ENCODE data around the gene LENEP. TPM values are rescaled to one million over a fixed set of nuclear protein-coding genes. Genes with fewer than 3 reads are reported as not detected.

Gene LENEP
- total RNA-seq, 1 donor from 2014 or later = not detected

DNA sequence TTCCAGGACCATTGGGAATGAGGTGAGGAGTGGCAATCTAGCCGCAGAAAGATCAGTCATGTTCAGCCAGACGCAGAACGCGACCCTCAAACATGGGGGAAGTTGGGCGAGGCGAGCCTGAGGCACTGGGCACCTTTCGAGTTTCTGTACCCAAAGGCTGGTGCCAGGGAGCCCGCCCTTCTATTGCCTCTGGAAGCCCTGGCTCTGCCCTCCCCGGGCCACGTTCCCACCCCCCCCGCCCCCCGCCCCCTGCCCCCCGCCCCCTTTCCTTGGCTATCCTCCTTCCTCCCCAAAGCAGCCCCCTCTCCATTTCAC, 7.0 kb downstream of the LENEP start:
- H3K9me3 ChIP-seq = no peaks in the 10 kb centered on the region
- intact Hi-C loops (cut with DNase I) = loop anchor here (2.0 to 5.0 kb wide), 4 partner anchors 16 to 673 kb away; partner anchors contain the start of genes ADAM15 and ATP8B2
- H3K36me3 ChIP-seq = no peaks in the 10 kb centered on the region
- no peaks in the 10 kb centered on the region for H3K27me3 ChIP-seq
- H3K4me3 ChIP-seq = peak overlapping the region; percentile 84 to 85
- no peak for DNase-seq (ENCODE audit: extremely low spot score in 2 of 2)
- peak overlapping the region; percentile 99 for H3K27ac ChIP-seq
- peaks cover 44% of the 10 kb centered on the region for H3K4me1 ChIP-seq
- TF ChIP-seq POLR2AphosphoS5 (IDR thresholded peaks at IDR 0.05; ENCODE audit: insufficient read depth in 1 of 2, low read depth in 1 of 2) = no peak
- no peak for TF ChIP-seq POLR2A (IDR thresholded peaks at IDR 0.05)
- TF ChIP-seq, protein P1, sequence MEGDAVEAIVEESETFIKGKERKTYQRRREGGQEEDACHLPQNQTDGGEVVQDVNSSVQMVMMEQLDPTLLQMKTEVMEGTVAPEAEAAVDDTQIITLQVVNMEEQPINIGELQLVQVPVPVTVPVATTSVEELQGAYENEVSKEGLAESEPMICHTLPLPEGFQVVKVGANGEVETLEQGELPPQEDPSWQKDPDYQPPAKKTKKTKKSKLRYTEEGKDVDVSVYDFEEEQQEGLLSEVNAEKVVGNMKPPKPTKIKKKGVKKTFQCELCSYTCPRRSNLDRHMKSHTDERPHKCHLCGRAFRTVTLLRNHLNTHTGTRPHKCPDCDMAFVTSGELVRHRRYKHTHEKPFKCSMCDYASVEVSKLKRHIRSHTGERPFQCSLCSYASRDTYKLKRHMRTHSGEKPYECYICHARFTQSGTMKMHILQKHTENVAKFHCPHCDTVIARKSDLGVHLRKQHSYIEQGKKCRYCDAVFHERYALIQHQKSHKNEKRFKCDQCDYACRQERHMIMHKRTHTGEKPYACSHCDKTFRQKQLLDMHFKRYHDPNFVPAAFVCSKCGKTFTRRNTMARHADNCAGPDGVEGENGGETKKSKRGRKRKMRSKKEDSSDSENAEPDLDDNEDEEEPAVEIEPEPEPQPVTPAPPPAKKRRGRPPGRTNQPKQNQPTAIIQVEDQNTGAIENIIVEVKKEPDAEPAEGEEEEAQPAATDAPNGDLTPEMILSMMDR (IDR thresholded peaks at IDR 0.05) = no peak

DNA sequence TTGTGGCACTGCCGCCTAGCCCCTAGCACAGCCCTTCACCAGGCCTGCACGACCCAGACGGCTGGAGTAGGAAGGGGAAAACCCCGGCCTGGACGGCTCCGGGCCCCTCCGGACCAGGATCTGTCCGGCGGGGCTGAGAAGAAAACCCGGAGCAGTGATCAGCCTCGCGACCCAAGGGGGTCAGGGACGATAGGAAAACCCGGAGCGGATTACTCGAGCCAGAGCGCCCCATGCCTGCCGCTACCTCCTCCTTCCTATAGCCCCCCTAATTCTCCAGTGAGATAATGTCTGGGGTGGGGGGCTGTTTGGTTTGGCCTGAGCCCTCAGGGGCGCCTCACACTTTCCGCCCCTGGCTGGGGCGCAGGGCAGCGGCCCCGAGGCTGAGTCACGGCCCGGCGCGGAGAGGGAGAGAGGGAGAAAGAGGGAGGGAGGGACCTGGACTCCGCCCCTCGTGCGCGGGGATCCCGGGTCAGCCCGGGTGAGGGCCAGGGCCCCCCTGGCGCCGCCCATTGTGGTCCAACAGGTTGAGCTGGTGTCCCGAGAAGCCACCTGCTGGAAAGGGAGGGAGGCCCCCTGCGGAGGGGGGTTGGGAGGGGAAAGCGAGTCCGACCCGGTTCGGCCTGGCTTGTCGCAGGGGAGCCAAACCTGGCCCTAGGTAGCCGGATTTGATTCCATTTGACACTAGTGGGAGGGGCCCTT, 7.5 kb downstream of the LENEP start:
- Histone ChIP-seq H3K9me3 (no peaks in the 10 kb centered on the region), H3K4me1 (peaks cover 49% of the 10 kb centered on the region), H3K27ac (peak overlapping the region; percentile 99), H3K4me3 (peak overlapping the region; percentile 84 to 85), H3K36me3 (no peaks in the 10 kb centered on the region), H3K27me3 (no peaks in the 10 kb centered on the region)
- intact Hi-C loops (cut with DNase I) = loop anchor here (2.0 to 5.0 kb wide), 4 partner anchors 16 to 674 kb away; partner anchors contain the start of genes ADAM15 and ATP8B2
- TF ChIP-seq, protein P1 (IDR thresholded peaks at IDR 0.05) = peak in 2 of 3 experiments; percentile 3 to 56
- TF ChIP-seq POLR2A (IDR thresholded peaks at IDR 0.05) (peak in 1 of 2 donors; percentile 80), POLR2AphosphoS5 (IDR thresholded peaks at IDR 0.05; ENCODE audit: insufficient read depth in 1 of 2, low read depth in 1 of 2) (peak; percentile 88 to 97)
- peak in 1 of 2 donors; percentile 97 for DNase-seq (ENCODE audit: extremely low spot score in 2 of 2)

DNA sequence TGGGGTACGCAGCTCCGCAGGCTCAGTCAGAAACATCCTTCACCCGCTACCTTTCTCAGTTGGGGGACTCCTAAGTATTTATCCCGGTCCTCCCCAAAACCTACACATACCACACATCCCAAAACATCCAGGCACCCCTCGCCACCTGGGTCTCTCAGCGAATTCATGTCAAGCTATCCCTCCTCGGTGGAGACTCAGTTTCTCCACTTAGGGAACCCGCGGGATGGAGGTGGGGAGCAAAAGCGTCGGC, 8.0 kb downstream of the LENEP start:
- Histone ChIP-seq H3K36me3 (no peaks in the 10 kb centered on the region), H3K4me3 (peak overlapping the region; percentile 84 to 85), H3K27me3 (no peaks in the 10 kb centered on the region), H3K4me1 (peaks cover 53% of the 10 kb centered on the region), H3K9me3 (no peaks in the 10 kb centered on the region), H3K27ac (peak overlapping the region; percentile 99)
- intact Hi-C loops (cut with DNase I) = loop anchor here (2.0 to 5.0 kb wide), 4 partner anchors 15 to 674 kb away; partner anchors contain the start of genes ADAM15 and ATP8B2
- no peak for TF ChIP-seq POLR2AphosphoS5 (IDR thresholded peaks at IDR 0.05; ENCODE audit: insufficient read depth in 1 of 2, low read depth in 1 of 2)
- TF ChIP-seq, protein P1 (IDR thresholded peaks at IDR 0.05) = no peak
- no peak for TF ChIP-seq POLR2A (IDR thresholded peaks at IDR 0.05)
- DNase-seq (ENCODE audit: extremely low spot score in 2 of 2) = no peak

DNA sequence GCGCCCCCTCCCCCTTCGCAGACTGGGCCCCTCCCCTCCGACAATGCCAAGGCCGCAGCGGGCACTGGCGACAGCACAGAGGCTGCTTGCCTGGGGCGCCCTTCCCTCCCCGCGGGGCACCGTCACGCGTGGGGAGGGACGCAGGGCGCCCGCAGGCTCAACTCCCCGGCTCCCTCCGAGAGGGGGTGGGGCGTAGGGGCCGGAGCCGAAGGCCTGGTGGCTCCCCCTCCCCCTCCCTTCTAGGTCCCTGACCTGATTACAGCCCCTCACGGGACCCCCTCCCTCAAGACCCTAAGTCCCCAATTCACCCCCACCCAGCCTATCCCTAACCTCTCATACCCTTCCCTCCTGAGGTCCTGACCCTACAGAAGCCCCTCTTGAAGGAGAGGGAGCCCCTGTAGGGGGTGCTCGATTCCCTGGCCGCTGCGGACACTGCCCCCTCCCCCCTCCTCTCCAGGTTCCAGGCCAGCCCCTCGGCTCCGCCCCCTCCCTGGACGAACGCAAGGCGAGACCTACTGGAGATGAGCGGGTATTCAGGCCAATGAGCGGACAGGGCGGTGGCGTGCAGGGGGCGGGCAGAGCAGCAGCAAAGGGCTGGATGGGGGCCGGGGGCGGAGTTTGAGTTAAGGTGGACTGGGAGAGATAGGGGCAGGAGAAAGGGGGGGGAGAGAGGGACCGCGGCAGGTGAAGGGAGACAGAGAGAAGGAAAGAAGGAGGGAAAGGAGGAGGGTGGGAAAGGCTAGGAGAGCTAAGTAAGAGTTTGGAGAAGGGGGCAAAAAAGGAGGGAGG, 8.5 kb downstream of the LENEP start:
- H3K4me3 ChIP-seq = peak overlapping the region; percentile 84 to 85
- H3K9me3 ChIP-seq = no peaks in the 10 kb centered on the region
- peaks cover 59% of the 10 kb centered on the region for H3K4me1 ChIP-seq
- DNase-seq (ENCODE audit: extremely low spot score in 2 of 2) = peak; percentile 99 to 100
- peak in 1 of 2 donors; percentile 90 for TF ChIP-seq POLR2A (IDR thresholded peaks at IDR 0.05)
- TF ChIP-seq, protein P1 (IDR thresholded peaks at IDR 0.05) = peak in 1 of 3 experiments; percentile 43
- TF ChIP-seq POLR2AphosphoS5 (IDR thresholded peaks at IDR 0.05; ENCODE audit: insufficient read depth in 1 of 2, low read depth in 1 of 2) = peak; percentile 30 to 93
- intact Hi-C loops (cut with DNase I) = loop anchor here (2.0 to 5.0 kb wide), 4 partner anchors 15 to 675 kb away; partner anchors contain the start of genes ADAM15 and ATP8B2
- H3K36me3 ChIP-seq = no peaks in the 10 kb centered on the region
- H3K27ac ChIP-seq = peak overlapping the region; percentile 99
- no peaks in the 10 kb centered on the region for H3K27me3 ChIP-seq

Data from vagina (tissue), 2 donors.